A549 (cell line): Measurements from ENCODE around the gene AFG1L.

Experiments
- CHD2 ChIP-seq: fragments of 150-350 bp; IDR thresholded peaks from 2 replicates; pipeline ENCODE4 v1.6.1; 2014; ENCODE audit warnings: low read length; ENCODE audit not compliant: partially characterized antibody
- GATA3 ChIP-seq: IDR thresholded peaks from 2 replicates; pipeline ENCODE4 v1.6.1; 2012; ENCODE audit warnings: borderline replicate concordance
- JUNB ChIP-seq: fragments of >200 bp; sonication (Bioruptor Twin); formaldehyde crosslinking; IDR thresholded peaks from 2 replicates; pipeline ENCODE4 v1.6.1; 2016
- KDM5A ChIP-seq: fragments of 200-600 bp; sonication (generic); IDR thresholded peaks from 2 replicates; pipeline ENCODE4 v1.6.1; 2016; ENCODE audit warnings: antibody characterized with exemption, mild to moderate bottlenecking
- MAX ChIP-seq: IDR thresholded peaks from 2 replicates; pipeline ENCODE4 v1.6.1; 2012
- POLR2A ChIP-seq: IDR thresholded peaks from 2 replicates; pipeline ENCODE4 v1.6.1; 2012; ENCODE audit warnings: mild to moderate bottlenecking, low read length
- RAD21 ChIP-seq, 2 experiments: fragments of >200 bp in 1 of 2; sonication (Bioruptor Twin) in 1 of 2; formaldehyde crosslinking in 1 of 2; IDR thresholded peaks in 1 of 2; conservative IDR thresholded peaks in 1 of 2; 2 replicates in 1 of 2; 3 replicates in 1 of 2; pipeline ENCODE4 v1.6.1; 2012 to 2018; ENCODE audit warnings: inconsistent platforms in 1 of 2
- RARB ChIP-seq: fragments of 250-450 bp; sonication (Bioruptor Pico); IDR thresholded peaks from 2 replicates; pipeline ENCODE4 v1.8.0; 2021; ENCODE audit warnings: mild to moderate bottlenecking, moderate library complexity
- USF2 ChIP-seq: fragments of 450-650 bp; IDR thresholded peaks from 2 replicates; pipeline ENCODE4 v1.6.1; 2014; ENCODE audit warnings: antibody characterized with exemption
- TF ChIP-seq, protein P1 (sequence below): fragments of >200 bp; sonication (Bioruptor Twin); formaldehyde crosslinking; IDR thresholded peaks from 3 replicates; pipeline ENCODE4 v1.5.1; 2016
- TF ChIP-seq, protein P2 (sequence below): fragments of 150-350 bp; IDR thresholded peaks from 2 replicates; pipeline ENCODE4 v1.6.1; 2014; ENCODE audit warnings: low read depth, mild to moderate bottlenecking, low read length

GRCh38 chr6:108295676-108296075 lies 822 bp downstream of the AFG1L start:
- TF ChIP-seq, protein P1, sequence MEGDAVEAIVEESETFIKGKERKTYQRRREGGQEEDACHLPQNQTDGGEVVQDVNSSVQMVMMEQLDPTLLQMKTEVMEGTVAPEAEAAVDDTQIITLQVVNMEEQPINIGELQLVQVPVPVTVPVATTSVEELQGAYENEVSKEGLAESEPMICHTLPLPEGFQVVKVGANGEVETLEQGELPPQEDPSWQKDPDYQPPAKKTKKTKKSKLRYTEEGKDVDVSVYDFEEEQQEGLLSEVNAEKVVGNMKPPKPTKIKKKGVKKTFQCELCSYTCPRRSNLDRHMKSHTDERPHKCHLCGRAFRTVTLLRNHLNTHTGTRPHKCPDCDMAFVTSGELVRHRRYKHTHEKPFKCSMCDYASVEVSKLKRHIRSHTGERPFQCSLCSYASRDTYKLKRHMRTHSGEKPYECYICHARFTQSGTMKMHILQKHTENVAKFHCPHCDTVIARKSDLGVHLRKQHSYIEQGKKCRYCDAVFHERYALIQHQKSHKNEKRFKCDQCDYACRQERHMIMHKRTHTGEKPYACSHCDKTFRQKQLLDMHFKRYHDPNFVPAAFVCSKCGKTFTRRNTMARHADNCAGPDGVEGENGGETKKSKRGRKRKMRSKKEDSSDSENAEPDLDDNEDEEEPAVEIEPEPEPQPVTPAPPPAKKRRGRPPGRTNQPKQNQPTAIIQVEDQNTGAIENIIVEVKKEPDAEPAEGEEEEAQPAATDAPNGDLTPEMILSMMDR, result no peak
- TF ChIP-seq CHD2, result no peak
- no peak for TF ChIP-seq POLR2A
- no peak for TF ChIP-seq GATA3
- no peak for TF ChIP-seq MAX
- no peak for TF ChIP-seq KDM5A
- no peak for TF ChIP-seq RAD21 (conservative IDR thresholded peaks at IDR 0.05 in 1 of 2, IDR thresholded peaks at IDR 0.05 in 1 of 2)
- TF ChIP-seq JUNB, result no peak
- no peak for TF ChIP-seq RARB (CRISPR knock-in tag)
- TF ChIP-seq, protein P2, sequence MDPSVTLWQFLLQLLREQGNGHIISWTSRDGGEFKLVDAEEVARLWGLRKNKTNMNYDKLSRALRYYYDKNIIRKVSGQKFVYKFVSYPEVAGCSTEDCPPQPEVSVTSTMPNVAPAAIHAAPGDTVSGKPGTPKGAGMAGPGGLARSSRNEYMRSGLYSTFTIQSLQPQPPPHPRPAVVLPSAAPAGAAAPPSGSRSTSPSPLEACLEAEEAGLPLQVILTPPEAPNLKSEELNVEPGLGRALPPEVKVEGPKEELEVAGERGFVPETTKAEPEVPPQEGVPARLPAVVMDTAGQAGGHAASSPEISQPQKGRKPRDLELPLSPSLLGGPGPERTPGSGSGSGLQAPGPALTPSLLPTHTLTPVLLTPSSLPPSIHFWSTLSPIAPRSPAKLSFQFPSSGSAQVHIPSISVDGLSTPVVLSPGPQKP, result no peak
- no peak for TF ChIP-seq USF2
